IPS-NIHi7 (cell line): ENCODE data around the gene CPED1.
"Not testable (repeated sequence)": the region's sequence is repeated elsewhere in the genome, so short reads cannot be mapped to it uniquely, and the experiment has no call there.

Experiments
- DNase-seq: peaks from one replicate; pipeline ENCODE4 v3.0.0; 2012; ENCODE audit warnings: mixed read lengths; ENCODE audit errors: extremely low spot score

CPED1 gene

GRCh38 chr7:121280656-121281055 is 292.1 kb downstream of the CPED1 start:
- no peak for DNase-seq

- DNase-seq, result no peak
These were observed 293.6 kb downstream of the CPED1 start for GRCh38 chr7:121282129-121282528.

- no peak for DNase-seq
These were observed 296.7 kb downstream of the CPED1 start for GRCh38 chr7:121285066-121285667.

GRCh38 chr7:121286186-121286585 is 297.7 kb downstream of the CPED1 start:
- DNase-seq, result no peak

GRCh38 chr7:121286742-121287734 is 298.5 kb downstream of the CPED1 start:
- no peak for DNase-seq

GRCh38 chr7:121288894-121289293 is 300.4 kb downstream of the CPED1 start:
- DNase-seq, result no peak

GRCh38 chr7:121289930-121290329 is 301.4 kb downstream of the CPED1 start:
- not testable (repeated sequence) for DNase-seq

GRCh38 chr7:121294448-121294992 is 306.0 kb downstream of the CPED1 start:
- no peak for DNase-seq

GRCh38 chr7:121297843-121298242 is 309.3 kb downstream of the CPED1 start:
- DNase-seq, result no peak

GRCh38 chr7:121298831-121299239 is 310.3 kb downstream of the CPED1 start:
- no peak for DNase-seq

- no peak for DNase-seq
These were observed 312.3 kb downstream of the CPED1 start for GRCh38 chr7:121300685-121301420.

- no peak for DNase-seq
These were observed 313.1 kb downstream of the CPED1 start for GRCh38 chr7:121301446-121302213.

- no peak for DNase-seq
These were observed 313.8 kb downstream of the CPED1 start for GRCh38 chr7:121302214-121302745.

- peak; percentile 27 for DNase-seq
These were observed 315.1 kb downstream of the CPED1 start for GRCh38 chr7:121303422-121304101.

GRCh38 chr7:121304102-121304658 is 315.7 kb downstream of the CPED1 start:
- DNase-seq, result no peak

GRCh38 chr7:121305109-121305508 is 316.6 kb downstream of the CPED1 start:
- DNase-seq, result no peak

GRCh38 chr7:121306565-121306964 is 318.1 kb downstream of the CPED1 start:
- DNase-seq, result no peak

GRCh38 chr7:121307021-121307574 is 318.6 kb downstream of the CPED1 start:
- DNase-seq, result no peak

GRCh38 chr7:121313220-121313792 is 324.8 kb downstream of the CPED1 start:
- no peak for DNase-seq
